ENCODE measurements around the gene LYVE1. TPM values are rescaled to one million over a fixed set of nuclear protein-coding genes. Genes with fewer than 3 reads are reported as not detected.

LYVE1 gene
- total RNA-seq, 1 donor from 2014 or later = 48.0 TPM

DNA sequence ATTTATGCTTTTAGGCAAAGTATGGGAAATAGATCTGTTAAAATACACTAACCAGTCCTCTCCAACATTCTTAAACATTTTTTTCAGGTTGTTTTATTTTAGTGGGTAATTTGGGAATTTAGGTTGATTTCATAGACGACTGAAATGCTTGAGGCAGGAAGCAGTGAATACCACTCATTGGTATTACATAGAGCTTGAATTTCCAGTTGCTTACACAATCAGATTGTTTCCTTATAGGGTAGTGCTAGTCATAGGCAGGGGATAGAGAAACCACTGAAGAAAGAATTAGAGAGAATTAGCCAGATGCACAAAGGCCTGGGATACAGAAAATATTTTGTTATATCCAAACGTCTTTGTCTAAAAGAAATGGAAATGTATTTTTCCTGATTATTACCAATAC lies 23.9 kb upstream of the LYVE1 start:
- peak; percentile 24 for DNase-seq

DNA sequence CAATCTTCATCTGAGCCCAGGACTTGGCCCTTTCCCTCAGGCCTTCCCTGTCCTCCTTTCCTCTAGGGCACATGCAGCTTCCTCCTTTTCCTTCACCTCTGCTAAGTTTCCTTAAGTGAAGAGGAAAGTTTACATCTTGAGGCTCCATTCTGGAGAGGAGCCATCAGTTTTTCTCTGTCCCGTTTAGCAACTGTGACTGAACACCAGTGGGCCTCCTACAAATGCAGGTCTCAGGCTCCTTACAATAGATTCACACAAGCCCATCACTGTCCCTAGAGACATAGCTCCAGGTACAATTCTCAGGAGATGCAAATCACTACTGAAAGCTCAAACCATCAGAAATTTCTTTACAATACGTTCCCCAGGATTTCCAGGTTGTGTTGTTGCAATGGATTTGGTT lies 23.3 kb upstream of the LYVE1 start:
- DNase-seq = no peak

DNA sequence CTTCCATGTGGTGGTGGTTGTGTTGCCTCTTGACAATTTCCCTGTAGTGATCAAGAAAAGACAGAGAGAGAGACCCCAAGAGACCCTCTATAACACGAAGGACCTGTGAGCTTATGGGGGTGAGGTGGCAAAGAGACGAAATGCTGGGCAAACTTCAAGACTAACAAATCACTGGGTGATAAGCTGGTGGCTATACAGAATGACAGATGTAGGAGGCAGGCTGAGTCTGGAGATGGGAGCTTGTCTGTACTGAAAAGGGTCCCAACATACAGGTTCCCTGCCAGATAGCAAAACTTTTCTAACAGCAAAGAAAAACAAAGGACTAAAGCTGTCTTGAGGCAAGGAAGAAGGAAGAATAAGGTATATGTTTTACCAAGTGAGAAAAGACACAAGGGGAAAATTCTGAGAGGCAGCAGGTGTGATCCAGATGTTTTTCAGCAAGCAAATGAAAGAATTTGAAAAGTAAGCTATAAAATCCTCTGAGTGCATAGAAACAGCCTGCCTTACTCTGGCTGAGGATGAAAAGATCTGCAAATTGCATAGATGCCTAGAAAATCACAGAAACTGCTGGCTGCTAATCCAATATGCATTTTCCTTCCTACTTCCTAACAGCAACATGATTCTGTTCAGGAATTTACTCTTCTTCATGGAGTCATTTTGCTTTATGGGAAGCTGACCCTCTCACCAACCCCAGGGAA lies 21.9 kb upstream of the LYVE1 start:
- DNase-seq = peak; percentile 74

DNA sequence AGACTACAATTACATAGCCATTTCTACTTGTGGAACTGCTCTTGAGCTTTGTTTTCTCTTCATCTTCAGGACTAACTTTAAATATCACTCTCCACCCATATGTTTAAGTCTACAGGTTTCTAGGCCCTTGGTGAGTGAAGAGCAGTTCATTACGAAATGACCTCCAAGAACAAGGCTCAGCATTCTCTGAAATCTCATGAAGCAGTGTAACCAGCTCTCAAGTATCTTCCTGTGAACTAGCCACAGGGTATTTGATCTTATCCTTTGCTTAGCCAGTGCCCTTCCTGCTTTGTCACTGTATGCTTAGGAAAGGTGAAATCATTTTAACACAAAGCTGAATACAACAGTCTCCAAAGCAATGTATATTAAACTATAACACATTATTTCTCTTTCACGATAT lies 20.4 kb upstream of the LYVE1 start:
- DNase-seq = no peak

DNA sequence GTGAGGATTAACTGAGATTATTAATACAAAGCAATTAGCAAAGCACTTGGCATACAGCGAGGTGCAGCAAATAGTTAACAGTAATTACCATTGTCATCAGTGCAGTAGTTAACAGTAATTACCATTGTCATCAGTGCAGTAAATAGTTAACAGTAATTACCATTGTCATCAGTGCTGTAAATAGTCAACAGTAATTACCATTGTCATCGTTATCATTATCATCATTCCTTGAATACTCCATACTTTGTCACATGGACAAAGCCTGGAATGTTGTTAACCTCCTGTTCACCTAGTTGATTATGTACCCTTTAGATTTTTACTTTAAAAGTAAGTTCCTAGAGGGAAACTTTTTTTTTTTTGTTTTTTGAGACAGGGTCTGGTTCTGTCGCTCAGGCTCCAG lies 19.5 kb upstream of the LYVE1 start:
- DNase-seq = no peak

DNA sequence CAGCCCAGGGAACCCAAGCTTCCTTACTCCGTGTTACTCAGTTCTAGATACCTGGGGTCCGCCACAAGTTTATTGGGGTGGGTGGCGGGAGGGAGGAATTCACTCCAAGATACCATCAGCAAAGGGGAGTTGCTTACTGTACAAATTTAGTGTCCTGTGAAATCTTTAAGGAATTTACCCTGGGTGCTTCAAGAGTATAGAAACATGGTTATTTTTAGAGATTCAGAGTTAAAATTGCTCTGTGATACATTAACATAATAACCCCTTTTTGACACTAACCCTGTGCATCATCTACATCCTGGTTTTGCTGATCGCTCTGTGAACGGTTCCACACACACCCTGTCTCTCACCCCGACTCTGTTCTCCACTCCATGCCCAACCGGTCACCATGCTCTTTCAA lies 18.9 kb upstream of the LYVE1 start:
- DNase-seq = no peak

DNA sequence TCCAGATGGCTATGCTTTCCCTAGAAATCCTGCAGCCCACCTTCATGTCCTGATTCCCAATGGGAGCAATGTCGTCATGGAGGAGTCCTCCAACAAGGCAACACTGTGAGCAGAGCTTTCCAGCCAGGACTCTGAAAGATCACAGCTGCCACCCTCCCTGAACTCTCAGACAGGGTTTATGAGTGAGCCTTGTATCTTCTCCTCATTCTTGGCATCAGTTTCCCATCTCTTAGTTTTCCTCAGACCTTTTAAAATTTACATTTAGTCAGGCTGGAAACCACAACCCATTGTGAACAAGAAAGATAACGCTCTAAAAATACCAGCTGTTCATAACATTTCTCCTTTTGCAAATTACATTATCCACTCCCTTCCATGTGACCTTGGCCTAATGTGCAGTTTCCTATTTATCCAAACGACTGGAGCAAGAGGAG lies 15.6 kb upstream of the LYVE1 start:
- no peak for DNase-seq

DNA sequence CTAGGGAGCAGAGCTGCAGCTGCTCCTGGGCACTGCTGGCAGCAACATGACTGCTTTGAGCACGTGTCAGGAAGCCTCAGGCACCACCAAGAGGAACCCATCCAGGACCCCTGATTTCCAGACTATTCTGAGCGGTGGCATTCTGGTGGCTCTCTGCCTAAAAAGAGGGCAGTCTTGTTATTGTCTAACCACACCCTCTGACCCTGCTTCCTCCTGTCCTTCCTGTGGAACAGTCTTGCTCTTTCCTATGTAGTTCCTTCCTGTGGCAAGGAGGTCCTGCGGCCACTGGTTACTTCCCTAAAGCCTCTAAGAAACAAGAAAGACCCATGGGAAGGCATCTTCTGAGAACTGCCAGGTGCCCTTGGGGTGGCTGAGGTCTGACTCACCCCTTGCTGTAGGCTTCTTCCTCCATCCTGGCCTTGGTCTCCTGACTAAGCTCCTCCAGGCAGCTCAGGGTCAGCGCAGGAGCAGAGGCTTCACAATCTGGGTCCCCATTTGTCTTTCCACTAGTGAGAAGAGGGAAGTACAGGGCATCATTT lies 13.1 kb upstream of the LYVE1 start:
- no peak for DNase-seq

DNA sequence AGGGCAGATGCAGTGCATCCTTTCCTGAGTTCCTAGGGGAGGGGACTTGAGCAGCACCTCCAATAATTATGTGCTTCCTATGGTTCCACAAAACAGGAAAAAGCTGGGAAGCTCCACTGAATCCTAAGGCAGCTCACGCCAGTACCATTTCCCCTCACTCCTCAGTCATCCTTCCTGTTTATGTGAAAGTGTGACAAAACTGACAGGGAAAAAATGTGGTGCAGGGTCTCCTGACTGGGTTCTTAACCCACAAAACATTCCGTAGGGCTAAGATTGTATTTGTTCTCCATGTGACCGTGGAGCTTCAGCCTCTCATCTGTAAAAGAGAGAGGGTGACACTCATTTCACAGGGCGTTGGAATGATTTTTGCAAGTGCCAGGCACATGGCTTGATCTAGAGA lies 12.2 kb upstream of the LYVE1 start:
- no peak for DNase-seq

DNA sequence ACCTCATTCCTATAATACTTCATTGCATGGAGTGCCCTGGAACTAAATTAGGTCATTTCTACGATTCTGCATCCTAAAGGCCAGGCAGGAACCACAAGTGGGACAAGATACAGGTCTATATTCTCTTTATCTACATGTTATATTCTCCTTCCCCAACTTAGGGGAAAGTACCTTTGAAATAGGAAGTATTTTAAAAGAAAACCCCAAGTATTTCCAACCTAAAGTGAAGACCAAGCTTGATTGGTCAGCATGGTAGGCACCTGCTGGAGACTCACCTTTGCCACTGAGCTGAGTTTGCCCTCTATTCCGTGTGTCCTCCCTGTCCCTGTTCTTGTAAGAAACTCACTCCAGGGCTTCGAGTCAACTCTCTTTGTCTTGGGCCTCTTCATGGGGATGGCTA lies 11.2 kb upstream of the LYVE1 start:
- DNase-seq = no peak

DNA sequence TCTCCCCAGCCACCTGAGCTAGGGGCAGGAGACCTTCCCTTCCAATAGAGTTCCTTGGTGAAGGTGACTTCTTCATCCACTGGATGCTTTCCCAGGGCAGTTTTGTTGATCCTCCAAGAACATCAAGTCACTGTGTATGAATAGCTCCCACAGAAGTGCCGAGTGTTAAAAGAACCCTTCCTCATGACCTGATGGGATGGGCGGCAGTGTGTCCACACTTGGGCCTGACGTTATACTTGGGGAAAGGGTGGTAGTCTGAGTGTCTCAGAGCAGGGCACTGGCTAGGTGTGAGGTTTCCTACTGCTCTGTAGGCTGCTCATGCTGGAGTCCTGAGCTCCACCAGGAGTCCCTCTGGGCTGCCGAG lies 7.6 kb upstream of the LYVE1 start:
- no peak for DNase-seq

DNA sequence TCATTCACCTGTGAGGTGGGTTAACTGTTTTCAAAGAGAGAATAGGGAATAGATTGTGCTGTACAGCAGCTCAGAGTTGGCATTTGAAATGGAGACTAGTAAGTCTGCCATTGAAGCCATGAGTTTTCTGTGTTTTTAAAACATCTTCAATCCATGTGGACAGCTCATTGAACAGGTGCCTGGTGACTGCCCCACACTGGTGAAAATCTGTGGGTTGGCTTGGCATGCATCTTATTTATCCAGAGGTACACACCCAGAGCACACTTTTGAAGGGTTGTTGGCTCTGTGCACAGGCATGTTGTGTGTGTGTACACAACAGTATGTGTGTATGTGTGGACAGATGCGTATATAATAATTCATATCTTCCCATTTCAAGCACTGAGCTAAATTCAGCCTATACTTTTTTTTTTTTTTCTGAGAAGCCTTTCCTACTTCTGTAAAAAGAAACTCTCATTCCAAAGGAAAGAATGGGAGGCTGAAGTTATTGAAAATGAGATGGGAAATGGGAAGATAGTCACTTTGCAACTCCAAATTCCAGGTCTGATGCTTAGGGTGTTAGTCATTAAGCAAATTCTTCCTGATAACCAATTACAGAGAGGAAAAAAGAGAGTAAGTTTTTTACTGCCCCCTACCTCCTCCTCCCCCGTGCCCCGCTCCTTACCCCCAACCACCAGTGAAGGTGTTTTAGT lies 7.0 kb upstream of the LYVE1 start:
- no peak for DNase-seq

DNA sequence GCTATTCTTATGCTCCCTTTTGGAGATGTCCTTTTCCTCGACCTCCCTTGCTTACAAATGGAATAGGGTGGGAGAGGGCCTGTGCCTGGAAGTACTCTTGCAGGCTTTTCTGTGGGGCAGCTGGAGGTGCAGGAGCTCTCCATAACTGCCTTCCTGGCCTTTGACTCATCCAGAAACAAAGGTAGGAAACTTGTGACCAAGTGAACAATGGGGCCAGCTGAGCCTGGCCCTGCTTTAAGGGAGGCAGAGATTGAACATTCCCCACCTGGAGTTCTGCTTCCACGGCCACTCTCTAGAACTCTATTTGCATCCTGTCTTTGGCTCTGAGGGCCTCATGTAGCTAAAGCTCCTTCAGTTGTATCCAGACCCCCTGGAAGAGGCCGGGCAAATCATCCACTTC lies 5.1 kb upstream of the LYVE1 start:
- DNase-seq = no peak

DNA sequence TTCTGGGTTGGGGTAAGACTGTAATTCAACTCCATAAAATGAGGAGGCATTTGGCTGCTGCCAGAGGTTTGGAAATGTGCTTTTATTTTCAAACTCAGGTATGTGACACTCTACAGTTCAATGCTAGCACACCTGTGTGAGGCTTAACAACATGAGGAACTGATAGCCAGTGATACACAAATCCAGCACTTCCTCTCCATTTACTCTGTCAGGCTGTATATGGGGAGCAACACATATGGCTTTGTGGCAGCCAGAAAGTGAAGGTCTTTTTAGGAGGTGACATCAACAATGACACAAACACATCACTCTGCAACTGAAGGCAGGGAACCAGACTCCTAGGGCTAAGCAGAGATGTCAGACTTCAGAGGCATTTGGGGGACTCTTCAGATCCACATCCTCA lies 4.6 kb upstream of the LYVE1 start:
- DNase-seq = no peak

DNA sequence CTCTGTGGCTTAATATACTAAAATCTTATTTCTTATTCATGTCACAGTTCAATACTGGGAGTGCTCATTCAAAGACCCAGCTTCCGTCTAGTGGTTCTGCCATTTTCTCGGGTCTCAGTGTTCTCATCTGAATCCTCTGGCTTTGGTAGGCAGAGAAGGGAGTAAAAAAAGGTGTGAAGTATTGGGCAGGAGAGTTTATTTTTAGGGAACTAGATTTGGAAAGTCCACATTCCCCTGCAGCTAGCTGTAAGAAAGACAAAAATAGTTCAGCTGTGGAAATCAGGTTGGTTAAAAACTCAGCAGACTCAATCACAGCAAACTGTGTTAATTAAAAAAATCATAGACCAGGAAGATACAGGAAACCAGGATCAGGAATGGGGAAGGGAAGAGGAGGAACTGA lies 4.1 kb upstream of the LYVE1 start:
- no peak for DNase-seq

DNA sequence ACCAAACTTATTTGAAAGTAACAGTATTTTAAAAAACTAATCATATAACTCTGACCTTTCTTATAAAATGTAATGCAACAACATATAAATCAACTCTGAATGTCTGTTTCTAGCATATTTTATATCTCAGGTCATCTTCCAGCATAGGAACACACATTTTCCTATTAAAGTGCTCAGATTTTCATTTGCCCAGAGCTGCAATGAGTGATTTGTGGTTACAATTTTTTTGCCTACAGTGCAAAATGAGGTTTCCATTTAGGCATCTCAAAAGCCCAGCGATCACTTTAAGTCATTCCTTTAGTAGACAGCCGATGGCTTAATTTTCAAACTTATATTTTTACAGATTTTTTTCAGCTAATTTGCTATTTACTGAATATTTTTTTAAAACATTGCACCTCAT lies 1.0 kb downstream of the LYVE1 start:
- no peak for DNase-seq

DNA sequence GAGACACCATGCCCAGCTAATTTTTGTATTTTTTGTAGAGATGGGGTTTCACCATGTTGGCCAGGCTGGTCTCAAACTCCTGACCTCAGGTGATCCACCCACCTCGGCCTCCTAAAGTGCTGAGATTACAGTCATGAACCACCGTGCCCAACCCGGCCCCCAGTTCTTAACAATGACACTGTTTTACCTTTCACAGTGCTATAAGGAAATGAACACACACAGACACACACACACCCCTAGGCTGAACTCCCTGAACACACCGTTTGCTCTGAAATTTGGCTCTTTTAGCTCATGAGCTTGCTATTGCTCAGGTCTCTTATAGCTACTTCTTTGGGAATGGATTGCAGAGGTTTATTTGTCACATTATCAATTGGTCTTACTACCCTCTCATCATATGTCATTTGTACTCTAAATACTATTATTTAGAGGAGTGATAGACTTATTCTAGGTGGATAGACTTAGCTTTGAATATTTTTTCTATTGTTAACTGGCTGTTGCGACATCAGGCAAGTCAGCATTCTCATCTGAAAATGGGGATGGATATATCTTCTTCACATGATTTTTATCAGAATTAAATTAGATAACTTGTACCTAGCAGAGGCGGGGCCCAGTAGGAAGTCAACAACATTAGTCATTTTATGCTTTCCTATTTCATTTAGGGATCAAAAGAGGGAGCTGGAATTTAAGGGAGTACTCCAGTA lies 2.1 kb downstream of the LYVE1 start:
- DNase-seq = no peak

DNA sequence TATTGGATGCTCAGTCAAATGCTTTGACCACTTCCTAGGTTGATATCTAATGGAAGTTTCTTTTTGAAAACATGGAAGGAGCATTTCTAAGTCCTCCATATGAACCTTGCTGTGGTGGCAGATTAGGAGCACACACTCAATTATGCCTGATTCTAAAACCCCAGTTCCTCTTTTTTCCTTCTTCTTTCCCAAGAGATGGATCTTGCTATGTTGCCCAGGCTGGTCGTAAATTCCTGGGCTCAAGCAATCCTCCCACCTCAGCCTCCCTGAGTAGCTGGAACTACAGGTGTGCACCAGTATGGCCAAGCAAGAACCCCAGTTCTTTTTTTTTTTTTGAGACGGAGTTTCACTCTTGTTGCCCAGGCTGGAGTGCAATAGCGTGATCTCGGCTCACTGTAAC lies 3.0 kb downstream of the LYVE1 start:
- DNase-seq = no peak

DNA sequence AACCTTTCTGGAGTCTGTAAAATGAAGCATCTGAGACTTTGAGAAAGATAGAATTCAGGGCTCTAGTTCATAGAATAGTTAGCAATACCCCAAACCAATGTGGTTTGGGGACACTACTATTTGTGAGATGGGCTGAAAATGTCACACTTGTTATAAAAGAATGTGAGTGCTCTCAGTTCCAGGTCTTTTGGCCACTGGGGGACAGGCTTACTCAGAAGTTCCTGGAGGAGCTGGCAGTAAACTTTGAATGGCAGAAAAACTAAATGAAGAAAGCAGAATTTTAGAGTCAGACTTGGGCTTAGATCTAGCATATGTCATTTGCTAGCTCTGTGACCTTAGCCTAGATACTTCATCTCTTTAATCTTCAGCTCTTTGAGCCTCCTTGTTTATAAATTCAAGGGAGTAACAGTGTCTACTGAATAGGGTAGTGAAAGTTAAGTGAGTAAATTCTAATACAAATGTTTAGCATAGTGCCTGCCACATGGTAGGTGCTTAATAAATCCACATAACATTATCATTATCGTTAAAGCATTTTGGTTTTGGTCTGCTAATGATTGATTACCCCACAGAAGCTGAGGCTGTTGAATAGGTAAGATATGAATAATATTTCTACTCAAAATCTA lies 3.7 kb downstream of the LYVE1 start:
- DNase-seq = no peak

DNA sequence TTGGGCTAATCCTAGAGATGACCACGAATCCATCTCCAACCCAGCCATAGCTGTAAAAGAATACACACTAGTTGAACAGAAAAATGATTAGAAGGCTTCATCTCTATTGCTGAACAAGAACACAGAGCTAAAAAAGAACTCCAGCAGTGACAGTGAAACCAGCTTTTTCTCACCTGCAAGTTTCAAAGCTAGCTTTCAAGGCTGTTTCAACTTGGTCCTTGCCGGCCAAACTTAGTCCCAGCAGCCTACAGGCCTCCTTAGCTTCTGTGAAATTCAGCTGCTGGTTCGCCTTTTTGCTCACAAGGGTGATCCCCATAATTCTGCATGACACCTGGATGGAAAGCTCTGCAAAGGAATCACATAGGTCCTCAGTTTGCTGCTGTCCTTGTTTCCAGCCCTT lies 4.4 kb downstream of the LYVE1 start:
- no peak for DNase-seq

DNA sequence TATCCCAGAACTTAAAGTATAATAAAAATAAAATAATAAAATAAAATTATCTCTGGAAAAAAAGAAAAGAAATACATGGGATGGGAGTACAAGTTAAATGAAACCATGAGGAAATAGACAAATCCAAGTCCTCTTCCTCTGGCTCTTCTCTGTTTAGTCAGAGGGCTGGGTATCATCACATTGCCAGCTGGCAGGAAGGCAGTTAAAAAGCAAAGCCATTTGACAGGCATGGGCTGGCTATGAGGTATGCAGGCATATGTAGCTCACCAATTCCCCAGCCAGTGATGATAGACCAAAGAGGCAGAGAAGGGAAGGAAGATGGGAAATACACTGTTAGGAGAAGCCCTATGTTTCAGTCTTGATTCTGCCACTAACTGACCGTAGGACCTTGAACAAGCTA lies 6.5 kb downstream of the LYVE1 start:
- DNase-seq = no peak

DNA sequence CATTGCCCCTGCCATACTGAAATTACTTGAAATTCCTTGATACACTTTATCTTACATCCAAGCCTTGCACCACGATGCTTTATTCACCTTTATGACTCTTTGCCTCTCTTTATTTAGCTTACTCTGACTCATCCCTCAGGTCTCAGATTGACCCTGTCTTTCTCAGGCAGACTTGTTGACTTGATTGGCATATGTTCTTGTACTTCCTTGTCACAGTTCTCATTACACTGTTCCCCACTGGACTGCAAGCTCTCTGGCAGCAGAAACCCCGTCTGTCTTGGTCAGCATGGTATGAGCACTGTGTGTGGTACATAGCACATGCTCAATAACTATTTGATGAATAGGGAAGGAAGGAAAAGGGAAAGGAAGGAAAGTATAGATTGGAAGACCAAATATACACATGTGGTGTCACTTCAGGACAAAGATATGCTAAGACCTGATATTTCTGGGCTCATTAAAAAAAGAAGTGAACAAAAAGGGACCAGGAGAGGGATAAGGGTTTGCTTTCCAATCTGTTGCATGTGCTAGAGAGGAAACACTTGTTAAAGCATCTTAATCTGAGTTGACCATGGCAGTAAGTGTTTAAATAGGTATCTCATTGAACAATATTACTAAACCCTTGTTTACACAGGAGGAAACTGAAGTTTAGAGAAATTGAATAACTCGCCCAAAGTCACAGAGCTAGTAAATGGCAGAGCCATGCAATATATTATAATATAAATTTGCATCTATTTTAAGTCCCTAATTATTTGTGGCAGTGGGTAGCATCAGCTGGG lies 7.2 kb downstream of the LYVE1 start:
- no peak for DNase-seq

Data from skin of body (tissue), 2 donors.